Left colon (tissue), 2 donors: ENCODE measurements around the gene PHB1. TPM values are rescaled to one million over a fixed set of nuclear protein-coding genes. Genes with fewer than 3 reads are reported as not detected.
A peak's percentile ranks its signal among the peaks of the same experiment; 100 is the strongest.

Experiments used
- ATAC-seq: fragments of 200-7000 bp; cut with Tn5 transposase; one replicate; pipeline ENCODE4 v1.9.1; 2020; ENCODE audit warnings: mild to moderate bottlenecking, moderate library complexity
- DNase-seq, 2 donors: peaks; one replicate each; pipeline ENCODE4 v3.0.0-alpha.2; 2020
- intact Hi-C, 2 donors: fragments of 100-400 bp; cut with DNase I in 1 of 2; cut with micrococcal nuclease in 1 of 2; formaldehyde crosslinking; loops; one replicate each; pipeline versions ENCODE4 v1.11.2 to v1.14.0; 2022; cut with DNase I, micrococcal nuclease
- total RNA-seq, 2 donors: library from RNA; stranded (reverse); fragmentation: NEBNext Ultra II Directional; extraction: Animal tissue kit (Norgen Biotek cat#: 25700); gene quantifications; one replicate each; pipeline ENCODE4 v1.2.1, GENCODE V29; 2021
- donor health status: DM: no; HTN: no; CAD: no.
- donor health status: DM: yes; HTN: yes; CAD: no.

The PHB1 gene
- total RNA-seq, 2 donors from 2014 or later: 213 to 244 TPM

GRCh38 chr17:49364119-49364518 lies 50.6 kb downstream of the PHB1 start:
- DNase-seq: no peak
- intact Hi-C loops: no loop called here
- ATAC-seq: no peak

GRCh38 chr17:49363251-49363650 lies 51.4 kb downstream of the PHB1 start:
- intact Hi-C loops: no loop called here
- DNase-seq (no peak), ATAC-seq (no peak)

- DNase-seq (no peak), ATAC-seq (no peak)
- intact Hi-C loops: no loop called here
These were observed 52.0 kb downstream of the PHB1 start for GRCh38 chr17:49362723-49363117.

- DNase-seq (peak; percentile 95 to 96), ATAC-seq (peak; percentile 87)
- intact Hi-C loops: no loop called here
These were observed 52.6 kb downstream of the PHB1 start, which contains the start of gene ZNF652 for GRCh38 chr17:49361902-49362722. Gene ZNF652 (minus strand): TSS chr17:49362250. CDS start chr17:49317725, 44,525 bp downstream.

GRCh38 chr17:49361129-49361901 lies 53.4 kb downstream of the PHB1 start:
- intact Hi-C loops: no loop called here
- DNase-seq (peak; percentile 63 to 68), ATAC-seq (peak; percentile 27)

- intact Hi-C loops: no loop called here
- ATAC-seq: no peak
These were observed 53.9 kb downstream of the PHB1 start for GRCh38 chr17:49360796-49361128.

GRCh38 chr17:49359990-49360795 lies 54.5 kb downstream of the PHB1 start:
- intact Hi-C loops: no loop called here
- DNase-seq (peak in 1 of 2 donors; percentile 28), ATAC-seq (no peak)

More at GRCh38 chr17:49360796-49361128, 53.9 kb downstream of the PHB1 start:
- DNase-seq: peak; percentile 33 to 40

- ATAC-seq: no peak
- DNase-seq: no peak
- intact Hi-C loops: no loop called here
These were observed 55.9 kb downstream of the PHB1 start for GRCh38 chr17:49358641-49359247.

- DNase-seq (no peak), ATAC-seq (no peak)
- intact Hi-C loops: no loop called here
These were observed 57.2 kb downstream of the PHB1 start for GRCh38 chr17:49357516-49357915.

- no peak for DNase-seq
- ATAC-seq: no peak
- intact Hi-C loops: no loop called here
These were observed 58.4 kb downstream of the PHB1 start for GRCh38 chr17:49356320-49356719.

Other genes with a start within 250 kb of the PHB1 start
- 1 to 10 TPM; 1.3 to 1.4 TPM for gene GNGT2, start 204.3 kb downstream of the PHB1 start, total RNA-seq
- gene ABI3, start 204.2 kb downstream of the PHB1 start, total RNA-seq: 1 to 10 TPM; 3.4 to 7.6 TPM
- gene PHOSPHO1, start 184.1 kb downstream of the PHB1 start, total RNA-seq: not detected
- gene ZNF652, start 52.6 kb downstream of the PHB1 start, total RNA-seq: 10 to 100 TPM; 52.4 to 53.2 TPM
- 1 to 10 TPM; 1.1 to 2.8 TPM for gene NGFR, start 80.4 kb upstream of the PHB1 start, total RNA-seq
- 1 to 10 TPM in 1 of 2 donors, under 1 TPM in 1; 0.70 to 3.6 TPM for gene NXPH3, start 161.0 kb upstream of the PHB1 start, total RNA-seq